Measurements from ENCODE around the gene MDN1.

DNA sequence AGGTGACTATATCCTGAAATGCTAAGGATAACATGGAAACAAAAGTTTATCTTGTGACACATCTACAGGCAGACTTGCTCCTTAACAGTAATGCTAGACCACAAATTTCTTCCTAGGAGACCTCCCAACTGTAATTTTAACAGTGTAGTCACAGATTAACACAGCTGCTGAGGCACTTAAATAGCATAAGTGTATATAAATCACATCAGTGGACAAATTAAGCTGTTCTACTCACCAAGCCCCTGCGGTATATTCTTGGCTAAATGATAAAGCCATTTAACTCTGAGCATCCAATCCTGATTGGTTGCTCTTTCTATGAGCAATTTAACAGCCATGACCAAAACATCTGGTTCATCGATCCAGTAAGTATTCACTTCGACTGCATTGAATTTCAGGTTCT, 107.8 kb downstream of the MDN1 start:
- TF ChIP-seq CTCF (IDR thresholded peaks at IDR 0.05) (no peak), POLR2AphosphoS5 (IDR thresholded peaks at IDR 0.05) (no peak), POLR2A (IDR thresholded peaks at IDR 0.05) (no peak)
